K562 (cell line): ENCODE measurements around the gene RHBDF2. TPM values are rescaled to one million over a fixed set of nuclear protein-coding genes. Genes with fewer than 3 reads are reported as not detected.

Experiments
- ATAC-seq: fragments of 200-7000 bp; cut with Tn5 transposase; 3 replicates; pipeline ENCODE4 v1.9.1; 2020; ENCODE audit warnings: moderate library complexity
- BruUV-seq: library from RNA; stranded (reverse); fragments of 400-500 nt; replicated peaks from 2 replicates; lab custom pipeline; 2021; lab: Mats Ljungman, UMichigan
- CTCF ChIA-PET: fragments of 300-600 bp; formaldehyde crosslinking; extraction: SDS; loops from one replicate; lab custom pipeline; 2021; ENCODE audit warnings: low intra/inter-chr PET ratio; lab: Yijun Ruan, JAX
- POLR2A ChIA-PET: fragments of 300-600, 350-650 bp; sonication (Branson Sonifier 250); formaldehyde crosslinking; extraction: SDS; loops from one replicate; lab custom pipeline; 2021; ENCODE audit warnings: antibody characterized with exemption, inconsistent platforms; lab: Yijun Ruan, JAX
- DNase-seq, 4 experiments: peaks; one replicate each; pipeline versions ENCODE4 v3.0.0 to v3.0.0-alpha.2; 2011 to 2018; ENCODE audit warnings: low spot score in 3 of 4, mixed read lengths in 3 of 4; ENCODE audit errors: extremely low read depth in 1 of 4
- FAIRE-seq: peaks from 2 replicates; lab custom pipeline; 2011; peaks lifted over from hg19 to GRCh38; lab: Jason Lieb, UNC
- H2AFZ ChIP-seq: 2 replicates; pipeline ENCODE4 v1.6.0; 2011; ENCODE audit warnings: low read depth, low read length, control low read depth, inconsistent platforms
- H3K27ac ChIP-seq: fragments of 200-600 bp; 3 replicates; pipeline ENCODE4 v1.8.0; 2011; ENCODE audit warnings: low read depth, mild to moderate bottlenecking, control low read depth, inconsistent platforms, low read length, moderate library complexity, mixed read lengths; ENCODE audit errors: extremely low read depth
- H3K27me3 ChIP-seq, 2 experiments: fragments of 300-600 bp in 1 of 2; 2 replicates in 1 of 2; 3 replicates in 1 of 2; pipeline versions ENCODE4 v1.6.0 to v1.8.0; 2011; ENCODE audit warnings: inconsistent platforms in 2 of 2, low read length in 2 of 2, mild to moderate bottlenecking in 1 of 2, mixed read lengths in 1 of 2, moderate library complexity in 1 of 2; ENCODE audit not compliant: control insufficient read depth in 2 of 2, insufficient read depth in 2 of 2
- H3K36me3 ChIP-seq: fragments of 300-600 bp; 3 replicates; pipeline ENCODE4 v1.8.0; 2011; ENCODE audit warnings: mild to moderate bottlenecking, low read length, inconsistent platforms; ENCODE audit not compliant: control insufficient read depth, insufficient read depth
- H3K4me1 ChIP-seq, 2 experiments: fragments of 200-600 bp in 1 of 2; replicated peaks in 1 of 2; 2 replicates in 1 of 2; 3 replicates in 1 of 2; pipeline versions ENCODE4 v1.5.1 to v1.8.0; 2011; ENCODE audit warnings: inconsistent platforms in 2 of 2, low read length in 2 of 2, mild to moderate bottlenecking in 1 of 2, mixed read lengths in 1 of 2, moderate library complexity in 1 of 2; ENCODE audit not compliant: control insufficient read depth in 2 of 2, insufficient read depth in 2 of 2
- H3K4me2 ChIP-seq: 2 replicates; pipeline ENCODE4 v1.6.1; 2011; ENCODE audit warnings: low read length, control low read depth, inconsistent platforms, mixed read lengths; ENCODE audit not compliant: insufficient read depth
- H3K4me3 ChIP-seq: fragments of 200-600 bp; sonication (generic), shearing (Covaris generic); 2 replicates; pipeline ENCODE4 v1.5.1; 2016; ENCODE audit warnings: control low read depth, inconsistent platforms
- H3K79me2 ChIP-seq: fragments of 200-600 bp; 3 replicates; pipeline ENCODE4 v1.8.0; 2011; ENCODE audit warnings: low read length, inconsistent platforms; ENCODE audit not compliant: control insufficient read depth, insufficient read depth
- H3K9ac ChIP-seq, 2 experiments: 2 replicates each; pipeline versions ENCODE4 v1.6.0 to v1.6.1; 2011; ENCODE audit warnings: low read depth in 2 of 2, low read length in 2 of 2, control low read depth in 1 of 2, inconsistent platforms in 1 of 2, mild to moderate bottlenecking in 1 of 2, mixed read lengths in 1 of 2; ENCODE audit not compliant: insufficient read depth in 1 of 2
- H3K9me1 ChIP-seq: one replicate; pipeline ENCODE4 v1.6.0; 2011; ENCODE audit warnings: inconsistent platforms, mild to moderate bottlenecking, low read length, moderate library complexity; ENCODE audit not compliant: control insufficient read depth, insufficient read depth
- H3K9me3 ChIP-seq: replicated peaks from 2 replicates; pipeline ENCODE4 v1.5.1; 2011; ENCODE audit warnings: low read depth, low read length, inconsistent platforms; ENCODE audit not compliant: control insufficient read depth, insufficient read depth
- H4K20me1 ChIP-seq: replicated peaks from 2 replicates; pipeline ENCODE4 v1.6.1; 2011; ENCODE audit warnings: low read length, inconsistent platforms, mixed read lengths; ENCODE audit not compliant: control insufficient read depth, insufficient read depth
- FOXP1 ChIP-seq: sonication (generic); formaldehyde crosslinking; IDR thresholded peaks from 2 replicates; pipeline ENCODE4 v1.8.0; 2022; ENCODE audit warnings: mild to moderate bottlenecking, missing genetic modification reagents
- IFI16 ChIP-seq: fragments of 250-450 bp; sonication (Bioruptor Pico); IDR thresholded peaks from 2 replicates; pipeline ENCODE4 v2.1.2; 2022; ENCODE audit warnings: mild to moderate bottlenecking, inconsistent platforms
- MECOM ChIP-seq: fragments of 250-450 bp; sonication (Bioruptor Pico); IDR thresholded peaks from 2 replicates; pipeline ENCODE4 v1.8.0; 2022; ENCODE audit warnings: inconsistent platforms
- MYNN ChIP-seq, 2 experiments: sonication (generic); formaldehyde crosslinking in 1 of 2; IDR thresholded peaks; 2 replicates each; pipeline versions ENCODE4 v1.5.0 to v1.6.1; 2016 to 2020; ENCODE audit warnings: antibody characterized with exemption in 1 of 2, missing genetic modification reagents in 1 of 2
- POU5F1 ChIP-seq: fragments of 150-350 bp; IDR thresholded peaks from 2 replicates; pipeline ENCODE4 v1.6.1; 2014; ENCODE audit warnings: borderline replicate concordance, low read length, low read depth, mild to moderate bottlenecking; ENCODE audit not compliant: partially characterized antibody
- RFX7 ChIP-seq: fragments of 250-450 bp; sonication (Bioruptor Pico); IDR thresholded peaks from 2 replicates; pipeline ENCODE4 v1.5.1; 2021; ENCODE audit warnings: mild to moderate bottlenecking
- SMAD1 ChIP-seq: fragments of 150-350 bp; IDR thresholded peaks from 2 replicates; pipeline ENCODE4 v1.6.1; 2014; ENCODE audit warnings: low read length, low read depth; ENCODE audit not compliant: partially characterized antibody
- SREBF2 ChIP-seq: sonication (generic); formaldehyde crosslinking; IDR thresholded peaks from 2 replicates; pipeline ENCODE4 v1.4.0; 2020; ENCODE audit warnings: mild to moderate bottlenecking, missing genetic modification reagents
- TEAD2 ChIP-seq: fragments of 450-650 bp; IDR thresholded peaks from 2 replicates; pipeline ENCODE4 v1.6.1; 2016; ENCODE audit warnings: missing genetic modification characterization, control low read depth, missing compliant biosample characterization
- ZBTB40 ChIP-seq, 2 experiments: fragments of 450-650 bp in 1 of 2; sonication (generic) in 1 of 2; formaldehyde crosslinking in 1 of 2; IDR thresholded peaks; 2 replicates each; pipeline versions ENCODE4 v1.7.1 to v1.9.0; 2016 to 2022; ENCODE audit warnings: inconsistent platforms in 1 of 2, mild to moderate bottlenecking in 1 of 2, missing genetic modification reagents in 1 of 2
- ZNF121 ChIP-seq: sonication (generic); formaldehyde crosslinking; conservative IDR thresholded peaks from 2 replicates; pipeline ENCODE4 v1.8.0; 2022; ENCODE audit warnings: missing genetic modification reagents
- ZNF165 ChIP-seq: fragments of 250-450 bp; sonication (Bioruptor Pico); IDR thresholded peaks from 2 replicates; pipeline ENCODE4 v1.4.0; 2020; ENCODE audit warnings: borderline replicate concordance
- WGBS: fragments of 100-300 bp; shearing (Covaris generic); methylation state at CpG from one replicate; pipeline ENCODE4 v1.1.6; 2016; ENCODE audit warnings: low coverage, mixed read lengths; ENCODE audit not compliant: insufficient coverage; ENCODE audit errors: missing lambda C conversion rate; 5-methylcytosine and 5-hydroxymethylcytosine counted together
- in situ Hi-C: fragments of 300-500 bp; cut with MboI; formaldehyde crosslinking; loops from 4 replicates; pipeline ENCODE4 v1.15.0; 2018; ENCODE audit warnings: inconsistent platforms, mixed read lengths
- intact Hi-C: fragments of 100-400 bp; cut with micrococcal nuclease; formaldehyde crosslinking; loops from 2 replicates; pipeline ENCODE4 v1.14.2; 2022
- polyA plus RNA-seq, 8 experiments: library from polyadenylated mRNA; depleted of rRNA in 4 of 8; stranded (reverse) in 5 of 8; unstranded in 3 of 8; fragments of >200 nt; fragmentation: Nextera tagmentation in 2 of 8; fragmentation: Illumina TruSeq in 1 of 8; extraction: Ambion mirVana in 2 of 8; extraction: Trizol in 1 of 8; gene quantifications; 2 replicates each; pipeline versions ENCODE4 v1.2.1 to v1.2.3, GENCODE V29; 2011 to 2014; ENCODE audit warnings: inconsistent platforms in 1 of 8, missing spikeins in 1 of 8
- total RNA-seq, 7 experiments: library from RNA; depleted of rRNA in 6 of 7; stranded (reverse); fragments of >200 nt in 6 of 7; fragmentation: Illumina TruSeq in 2 of 7; extraction: Trizol in 2 of 7; gene quantifications; 2 replicates each; pipeline versions ENCODE4 v1.2.1 to v1.2.3, GENCODE V29; 2011 to 2021; ENCODE audit warnings: low replicate concordance in 1 of 7

Gene RHBDF2
- total and polyA plus RNA-seq, 9 of the 15 experiments (the other 6 are each of a cell fraction or from before 2014, with no cell fraction given): 0.04 to 2.8 (median 1.1) TPM

- TF ChIP-seq SMAD1: no peak
- TF ChIP-seq ZNF121 (CRISPR knock-in tag): no peak
- TF ChIP-seq TEAD2 (tag): no peak
- TF ChIP-seq RFX7: no peak
- TF ChIP-seq FOXP1 (CRISPR knock-in tag): no peak
These were observed 16.4 kb upstream of the RHBDF2 start (continued) for GRCh38 chr17:76517638-76518038.

DNA sequence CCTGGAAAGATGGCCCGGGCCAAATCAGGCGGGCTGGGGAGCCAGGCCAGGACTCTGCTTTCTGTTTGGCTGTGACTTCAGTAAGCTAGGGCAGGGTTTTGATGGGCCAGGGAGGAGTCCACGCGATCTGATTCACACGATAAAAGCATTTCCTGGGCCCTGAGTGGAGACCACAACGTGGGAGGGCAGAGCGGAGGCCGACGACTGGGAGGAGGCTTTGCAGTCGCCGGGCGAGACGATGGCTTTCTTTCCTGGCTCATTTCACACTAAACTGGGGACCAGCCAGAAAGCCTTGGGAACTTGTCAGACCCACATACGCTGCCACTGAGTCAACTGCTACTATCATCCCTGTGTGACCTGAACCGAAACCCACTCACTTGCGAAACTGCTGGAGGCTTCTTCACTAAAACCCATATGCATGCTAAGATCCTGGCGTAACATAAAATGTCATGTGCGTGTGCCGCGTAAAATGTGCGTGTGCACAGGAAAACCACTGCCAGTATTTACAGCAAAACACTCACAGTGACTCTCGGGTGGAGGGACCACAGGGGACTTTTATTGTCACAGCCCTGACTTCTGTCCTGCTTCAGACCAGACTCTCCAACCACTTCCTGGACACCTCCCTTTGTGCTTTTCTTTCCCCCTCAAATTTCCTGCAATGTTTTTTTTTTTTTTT lies 14.2 kb upstream of the RHBDF2 start:
- Histone ChIP-seq H3K4me1 (peaks cover 15 to 18% of the 10 kb centered on the region in 2 experiments; a peak in 4 of 5 replicates), H3K4me2 (no peak overlapping the region; the same call in 1 of the 2 replicates), H4K20me1 (no peaks in the 10 kb centered on the region), H3K9me3 (no peaks in the 10 kb centered on the region), H3K27me3 (no peaks in the 10 kb centered on the region), H3K27ac (peak overlapping the region; percentile 39; the same call in 1 of the 3 replicates), H3K36me3 (no peaks in the 10 kb centered on the region), H3K9ac (peak overlapping the region; percentile 44 to 84; a peak in 3 of 4 replicates), H2AFZ (peak overlapping the region; percentile 95), H3K79me2 (no peaks in the 10 kb centered on the region), H3K4me3 (no peak overlapping the region), H3K9me1 (no peaks in the 10 kb centered on the region)
- ChIA-PET CTCF (no interaction called here), POLR2A (no interaction called here)
- intact Hi-C loops: no loop called here
- 49% methylated on average over 21 of the region's 22 CpGs for WGBS
- peak in 1 of 4 experiments; percentile 48 for DNase-seq
- in situ Hi-C loops: no loop called here
- BruUV-seq: no TSS peak
- peak; percentile 77 for FAIRE-seq
- ATAC-seq: peak; percentile 51; the same call in 2 of the 3 replicates
- TF ChIP-seq ZNF165 (no peak), SREBF2 (CRISPR knock-in tag) (no peak), MECOM (CRISPR knock-in tag) (no peak), IFI16 (CRISPR knock-in tag) (no peak), POU5F1 (no peak), ZBTB40 (IDR thresholded peaks at IDR 0.05) (no peak), ZBTB40 (CRISPR knock-in tag; IDR thresholded peaks at IDR 0.05) (no peak), MYNN (IDR thresholded peaks at IDR 0.05) (peak; percentile 70; the same call in 1 of the 2 replicates), MYNN (CRISPR knock-in tag; IDR thresholded peaks at IDR 0.05) (no peak)
